Adrenal gland (tissue), 12 donors: ENCODE measurements around the gene GLYATL3. TPM values are rescaled to one million over a fixed set of nuclear protein-coding genes. Genes with fewer than 3 reads are reported as not detected.

Experiments
- DNase-seq, 7 donors: peaks; one replicate each; pipeline ENCODE4 v3.0.0-alpha.2; 2019 to 2020
- H3K27ac ChIP-seq, 5 donors: fragments of 200-600 bp; sonication (generic) in 4 of 5; 1 replicate in 3 of 5; 2 replicates in 2 of 5; pipeline versions ENCODE4 v1.5.1 to v1.8.0; 2016 to 2020; ENCODE audit warnings: mild to moderate bottlenecking in 1 of 5
- H3K27me3 ChIP-seq: fragments of 200-600 bp; 2 replicates; pipeline ENCODE4 v1.8.0; 2021
- H3K36me3 ChIP-seq, 2 donors: fragments of 200-600 bp; replicated peaks in 1 of 2; 1 replicate in 1 of 2; 2 replicates in 1 of 2; pipeline versions ENCODE4 v1.5.1 to v1.8.0; 2018 to 2022
- H3K4me1 ChIP-seq, 2 donors: fragments of 200-600 bp; replicated peaks in 1 of 2; 1 replicate in 1 of 2; 2 replicates in 1 of 2; pipeline versions ENCODE4 v1.5.1 to v1.8.0; 2018 to 2021
- H3K4me3 ChIP-seq, 4 donors: fragments of 200-600 bp; sonication (generic) in 3 of 4; one replicate each; pipeline ENCODE4 v1.5.1; 2016 to 2018
- H3K9me3 ChIP-seq, 3 donors: fragments of 200-600 bp; sonication (generic) in 1 of 3; replicated peaks in 1 of 3; 1 replicate in 2 of 3; 2 replicates in 1 of 3; pipeline versions ENCODE4 v1.5.1 to v1.8.0; 2016 to 2021
- CTCF ChIP-seq, 6 experiments: fragments of 450-650 bp in 4 of 6; fragments of 200-600 bp in 2 of 6; sonication (generic) in 1 of 6; IDR thresholded peaks; 1 replicate in 5 of 6; 2 replicates in 1 of 6; pipeline versions ENCODE4 v1.5.1 to v1.8.0; 2016 to 2021; ENCODE audit warnings: antibody characterized with exemption in 6 of 6, mild to moderate bottlenecking in 2 of 6, moderate library complexity in 1 of 6
- POLR2A ChIP-seq, 2 donors: fragments of 450-650 bp; IDR thresholded peaks; one replicate each; pipeline ENCODE4 v1.6.1; 2017; ENCODE audit warnings: antibody characterized with exemption in 2 of 2, mild to moderate bottlenecking in 2 of 2, moderate library complexity in 1 of 2
- WGBS, 4 donors: extraction: QIAGEN DNeasy Blood & Tissue Kit in 2 of 4; methylation state at CpG; one replicate each; pipeline versions ENCODE4 v1.1.5 to v1.1.7; 2013 to 2017; 5-methylcytosine and 5-hydroxymethylcytosine counted together
- intact Hi-C, 2 donors: fragments of 100-400 bp; cut with DNase I; formaldehyde crosslinking; loops; one replicate each; pipeline versions ENCODE4 v1.14.1 to v1.15.0; 2022 to 2023
- polyA plus RNA-seq, 3 donors: library from polyadenylated mRNA; stranded (reverse); fragments of 200-250 nt in 2 of 3; fragments of 350-450 nt in 1 of 3; fragmentation: Illumina TruSeq in 1 of 3; extraction: RNeasy Lipid Tissue Mini Kit (QIAGEN cat#74804) in 1 of 3; gene quantifications; one replicate each; pipeline ENCODE4 v1.2.3, GENCODE V29; 2013 to 2014
- total RNA-seq, 9 donors: library from RNA; depleted of rRNA in 4 of 9; stranded (reverse); fragments of >200 nt in 4 of 9; fragments of 120-200 nt in 1 of 9; fragmentation: NEBNext Ultra II Directional in 1 of 9; extraction: Animal tissue kit (Norgen Biotek cat#: 25700) in 1 of 9; gene quantifications; one replicate each; pipeline versions ENCODE4 v1.1.0 to v1.2.4, GENCODE V29; 2013 to 2023
- donor health status: healthy with polysubstance abuse.
- donor health status: Bipolar disorder and iron deficiency.
- donor health status: DM: yes; HTN: yes; CAD: no.
- donor health status: DM: no; HTN: no; CAD: no.
- donor health status: DM: no; HTN: no; CAD: no.
- donor health status: DM: yes; HTN: yes; CAD: no.

The GLYATL3 gene
- total and polyA plus RNA-seq, 12 donors = not detected

DNA sequence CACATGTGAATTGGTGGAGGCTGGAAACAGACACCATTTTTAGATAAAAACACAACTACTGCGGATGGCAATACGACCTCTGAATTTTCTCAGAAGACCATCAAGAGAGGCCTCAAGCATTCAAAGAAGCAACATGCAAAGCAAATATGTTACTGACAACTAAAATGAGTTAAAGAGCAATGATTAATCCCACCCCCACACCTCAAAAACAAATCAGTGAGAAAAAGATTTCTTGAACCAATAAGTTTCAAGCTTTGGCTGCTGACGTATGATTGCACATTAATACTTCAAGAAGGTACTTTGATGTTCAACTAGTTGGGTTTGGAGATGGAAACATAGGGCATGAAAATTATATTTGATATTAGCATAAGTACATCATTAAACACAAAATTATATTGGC, 37.7 kb upstream of the GLYATL3 start:
- no peak for DNase-seq
- no peaks in the 10 kb centered on the region for H3K9me3 ChIP-seq
- no peaks in the 10 kb centered on the region for H3K27me3 ChIP-seq
- peaks cover 16 to 30% of the 10 kb centered on the region in 2 donors for H3K4me1 ChIP-seq
- peak overlapping the region in 2 of 4 donors; percentile 76 to 79 for H3K4me3 ChIP-seq
- H3K27ac ChIP-seq = no peak overlapping the region
- TF ChIP-seq POLR2A (IDR thresholded peaks at IDR 0.05) (no peak), CTCF (IDR thresholded peaks at IDR 0.05) (no peak)
- intact Hi-C loops = no loop called here
- 43 to 46% (median 45%) methylated on average over 3 of the region's 3 CpGs for WGBS, 4 donors
- H3K36me3 ChIP-seq = no peaks in the 10 kb centered on the region

- 1 to 3% (median 2%) methylated on average over 7 of the region's 7 CpGs for WGBS, 4 donors
- intact Hi-C loops = no loop called here
- no peaks in the 10 kb centered on the region for H3K9me3 ChIP-seq
- peak overlapping the region; percentile 26 to 79 (median 64) for H3K4me3 ChIP-seq
- H3K27ac ChIP-seq = peak overlapping the region in 4 of 5 donors; percentile 51 to 88 (median 73)
- no peaks in the 10 kb centered on the region for H3K36me3 ChIP-seq
- DNase-seq = peak in 1 of 7 donors; percentile 4
- peaks cover 16 to 30% of the 10 kb centered on the region in 2 donors for H3K4me1 ChIP-seq
- no peaks in the 10 kb centered on the region for H3K27me3 ChIP-seq
- TF ChIP-seq CTCF (IDR thresholded peaks at IDR 0.05) (no peak), POLR2A (IDR thresholded peaks at IDR 0.05) (no peak)
Measured at GRCh38 chr6:49462599-49462926, 37.2 kb upstream of the GLYATL3 start.

DNA sequence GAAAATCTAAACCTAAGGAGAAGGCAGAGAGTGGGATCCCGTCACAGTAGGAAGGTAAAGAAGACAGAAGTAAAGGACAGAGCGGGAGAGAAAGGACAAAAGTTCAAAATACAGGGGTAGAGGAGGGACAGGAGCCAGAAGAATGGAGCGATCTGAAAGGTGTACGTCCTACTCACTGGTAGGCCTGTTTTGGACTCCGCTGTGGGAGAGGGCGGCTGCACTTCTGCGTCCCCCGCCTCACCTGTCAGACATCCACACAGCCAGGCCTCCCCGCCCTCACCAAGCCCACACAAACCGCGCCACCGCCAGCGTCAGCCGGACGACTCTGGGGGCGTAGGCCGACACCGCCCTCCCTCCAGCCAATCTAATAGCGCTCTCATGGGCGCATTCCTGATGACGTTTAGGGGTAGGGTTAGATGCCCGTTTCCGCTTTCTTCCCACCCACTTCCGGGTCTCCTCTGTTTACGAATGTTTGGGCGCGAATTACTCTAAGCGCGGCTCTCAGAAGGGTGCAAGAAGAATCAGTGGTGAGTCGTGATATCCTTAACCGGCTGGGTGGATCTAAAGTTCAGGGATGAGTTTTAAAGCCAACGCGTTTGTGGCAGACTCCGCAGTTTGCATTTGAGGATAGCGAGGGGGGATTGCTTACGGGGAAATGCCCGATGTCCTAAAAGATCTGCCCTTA, 36.7 kb upstream of the GLYATL3 start, which contains the start of the genes CENPQ and MMUT:
TSS of gene CENPQ (plus strand) at position 444 of the 685 bp plus-strand sequence. CDS start 6,807 bp downstream, outside the sequence.
TSS of gene MMUT (minus strand) at position 327 of the 685 bp plus-strand sequence. CDS start 3,787 bp downstream, outside the sequence.
- Histone ChIP-seq H3K36me3 (no peaks in the 10 kb centered on the region), H3K27me3 (no peaks in the 10 kb centered on the region), H3K4me1 (peaks cover 16 to 30% of the 10 kb centered on the region in 2 donors), H3K27ac (peak within 1 kb of the TSS in 4 of 5 donors; percentile 51 to 88 (median 73)), H3K9me3 (no peaks in the 10 kb centered on the region), H3K4me3 (peak within 1 kb of the TSS; percentile 26 to 79 (median 64))
- WGBS, 4 donors = 0 to 1% (median 0%) methylated on average over 18 to 37 of the region's 37 CpGs
- TF ChIP-seq CTCF (IDR thresholded peaks at IDR 0.05) (no peak), POLR2A (IDR thresholded peaks at IDR 0.05) (peak; percentile 61 to 73)
- intact Hi-C loops = no loop called here
- DNase-seq = peak; percentile 92 to 97 (median 95)

GRCh38 chr6:49463612-49463967, 36.1 kb upstream of the GLYATL3 start:
- Histone ChIP-seq H3K27me3 (no peaks in the 10 kb centered on the region), H3K36me3 (no peaks in the 10 kb centered on the region), H3K4me3 (peak overlapping the region in 3 of 4 donors; percentile 26 to 79 (median 76)), H3K9me3 (no peaks in the 10 kb centered on the region), H3K4me1 (peaks cover 16 to 30% of the 10 kb centered on the region in 2 donors), H3K27ac (peak overlapping the region in 2 of 5 donors; percentile 68 to 88)
- intact Hi-C loops = no loop called here
- DNase-seq = no peak
- no peak for TF ChIP-seq POLR2A (IDR thresholded peaks at IDR 0.05)
- no peak for TF ChIP-seq CTCF (IDR thresholded peaks at IDR 0.05)
- WGBS, 4 donors = 0 to 4% (median 1%) methylated on average over 4 of the region's 4 CpGs
